IMR-90 (cell line): Measurements from ENCODE around the gene FIS1. TPM values are rescaled to one million over a fixed set of nuclear protein-coding genes. Genes with fewer than 3 reads are reported as not detected.

ENCODE experiments used
- ATAC-seq: fragments of 200-7000 bp; cut with Tn5 transposase; 2 replicates; pipeline ENCODE4 v1.9.1; 2020; ENCODE audit warnings: low read depth, mild to moderate bottlenecking, moderate library complexity
- BruUV-seq: library from RNA; stranded (reverse); fragments of 400-500 nt; replicated peaks from 2 replicates; lab custom pipeline; 2021; lab: Mats Ljungman, UMichigan
- CTCF ChIA-PET: fragments of 300-600 bp; formaldehyde crosslinking; extraction: SDS; loops from one replicate; lab custom pipeline; 2021; ENCODE audit warnings: antibody characterized with exemption; lab: Yijun Ruan, JAX
- POLR2A ChIA-PET: fragments of 300-600 bp; sonication (Branson Sonifier 250); formaldehyde crosslinking; loops from one replicate; lab custom pipeline; 2022; ENCODE audit warnings: antibody characterized with exemption; ENCODE audit not compliant: unreplicated experiment; lab: Charles Lee
- DNase-seq: peaks from one replicate; pipeline ENCODE4 v3.0.0; 2013
- H2AFZ ChIP-seq: replicated peaks from 2 replicates; pipeline ENCODE3; 2013; ENCODE audit warnings: low read length, mild to moderate bottlenecking; ENCODE audit not compliant: poor library complexity
- H2AK5ac ChIP-seq: 2 replicates; pipeline ENCODE4 v1.6.1; 2013; ENCODE audit warnings: low read depth, low read length, inconsistent platforms
- H2AK9ac ChIP-seq: replicated peaks from 2 replicates; pipeline ENCODE3; 2013; ENCODE audit warnings: mild to moderate bottlenecking, low read depth, low read length, moderate library complexity; ENCODE audit not compliant: poor library complexity
- H2BK120ac ChIP-seq: 2 replicates; pipeline ENCODE4 v1.6.1; 2013; ENCODE audit warnings: low read depth, low read length, inconsistent platforms
- H2BK15ac ChIP-seq: 3 replicates; pipeline ENCODE4 v1.6.1; 2013; ENCODE audit warnings: low read depth, low read length, inconsistent platforms
- H2BK20ac ChIP-seq: 2 replicates; pipeline ENCODE4 v1.6.1; 2013; ENCODE audit warnings: low read depth, mild to moderate bottlenecking, inconsistent platforms, low read length, moderate library complexity
- H2BK5ac ChIP-seq: 2 replicates; pipeline ENCODE4 v1.6.1; 2013; ENCODE audit warnings: mild to moderate bottlenecking, low read depth, low read length, inconsistent platforms; ENCODE audit not compliant: poor library complexity, severe bottlenecking
- H3K14ac ChIP-seq: replicated peaks from 2 replicates; pipeline ENCODE4 v1.6.1; 2013; ENCODE audit warnings: low read depth, low read length, inconsistent platforms
- H3K18ac ChIP-seq: 2 replicates; pipeline ENCODE4 v1.6.1; 2013; ENCODE audit warnings: low read depth, low read length, control low read depth
- H3K23ac ChIP-seq: 2 replicates; pipeline ENCODE4 v1.6.1; 2013; ENCODE audit warnings: low read depth, low read length, inconsistent platforms
- H3K27ac ChIP-seq: 2 replicates; pipeline ENCODE4 v1.5.1; 2013; ENCODE audit warnings: mild to moderate bottlenecking, control low read depth, low read length; ENCODE audit not compliant: insufficient read depth
- H3K27me3 ChIP-seq: 2 replicates; pipeline ENCODE4 v1.6.1; 2013; ENCODE audit warnings: low read length; ENCODE audit not compliant: control insufficient read depth, insufficient read depth
- H3K36me3 ChIP-seq: 2 replicates; pipeline ENCODE4 v1.6.1; 2013; ENCODE audit warnings: low read length, mixed read lengths; ENCODE audit not compliant: control insufficient read depth, insufficient read depth
- H3K4ac ChIP-seq: 2 replicates; pipeline ENCODE4 v1.6.1; 2013; ENCODE audit warnings: low read depth, low read length, inconsistent platforms
- H3K4me1 ChIP-seq: 2 replicates; pipeline ENCODE4 v1.6.1; 2013; ENCODE audit warnings: low read length, mixed read lengths; ENCODE audit not compliant: control insufficient read depth, insufficient read depth
- H3K4me2 ChIP-seq: 2 replicates; pipeline ENCODE4 v1.6.1; 2013; ENCODE audit warnings: low read depth, mild to moderate bottlenecking, control low read depth, low read length, moderate library complexity
- H3K4me3 ChIP-seq: 2 replicates; pipeline ENCODE4 v1.5.1; 2013; ENCODE audit warnings: low read depth, mild to moderate bottlenecking, control low read depth, low read length, moderate library complexity; ENCODE audit not compliant: insufficient read depth
- H3K56ac ChIP-seq: 2 replicates; pipeline ENCODE4 v1.6.1; 2013; ENCODE audit warnings: low read length, inconsistent platforms; ENCODE audit not compliant: insufficient read depth; ENCODE audit errors: extremely low read depth
- H3K79me1 ChIP-seq, 2 experiments: 2 replicates each; pipeline ENCODE4 v1.6.1; 2013; ENCODE audit warnings: low read length in 2 of 2, inconsistent platforms in 1 of 2, low read depth in 1 of 2
- H3K9ac ChIP-seq: 2 replicates; pipeline ENCODE4 v1.6.1; 2013; ENCODE audit warnings: low read depth, low read length, control low read depth
- H3K9me1 ChIP-seq: 2 replicates; pipeline ENCODE4 v1.6.1; 2013; ENCODE audit warnings: low read length, inconsistent platforms; ENCODE audit not compliant: insufficient read depth
- H3K9me3 ChIP-seq: 2 replicates; pipeline ENCODE4 v1.6.1; 2013; ENCODE audit warnings: low read length; ENCODE audit not compliant: control insufficient read depth, insufficient read depth
- H4K20me1 ChIP-seq: 2 replicates; pipeline ENCODE4 v1.6.1; 2013; ENCODE audit warnings: low read length, inconsistent platforms; ENCODE audit not compliant: insufficient read depth
- H4K5ac ChIP-seq: 2 replicates; pipeline ENCODE4 v1.6.1; 2013; ENCODE audit warnings: mild to moderate bottlenecking, low read depth, low read length, control low read depth
- H4K8ac ChIP-seq, 2 experiments: 2 replicates each; pipeline ENCODE4 v1.6.1; 2013; ENCODE audit warnings: low read depth in 2 of 2, low read length in 2 of 2, control low read depth in 1 of 2, inconsistent platforms in 1 of 2
- H4K91ac ChIP-seq: 2 replicates; pipeline ENCODE4 v1.6.1; 2013; ENCODE audit warnings: low read depth, low read length, inconsistent platforms; ENCODE audit not compliant: insufficient read depth
- CEBPB ChIP-seq: IDR thresholded peaks from 2 replicates; pipeline ENCODE4 v1.6.1; 2012; ENCODE audit warnings: low read depth, low read length, improper control_type of control experiment
- ELK1 ChIP-seq: fragments of 150-350 bp; IDR thresholded peaks from 2 replicates; pipeline ENCODE4 v1.6.1; 2016; ENCODE audit warnings: low read depth, mild to moderate bottlenecking, low read length, moderate library complexity, borderline replicate concordance
- MXI1 ChIP-seq: IDR thresholded peaks from 2 replicates; pipeline ENCODE4 v1.6.1; 2012; ENCODE audit warnings: low read depth, mild to moderate bottlenecking, low read length, moderate library complexity, borderline replicate concordance
- POLR2A ChIP-seq: IDR thresholded peaks from 2 replicates; pipeline ENCODE4 v1.6.1; 2012; ENCODE audit warnings: mild to moderate bottlenecking, low read depth, low read length
- RCOR1 ChIP-seq: IDR thresholded peaks from 2 replicates; pipeline ENCODE4 v1.6.1; 2012; ENCODE audit warnings: mild to moderate bottlenecking, low read length, improper control_type of control experiment; ENCODE audit not compliant: insufficient replicate concordance
- RFX5 ChIP-seq: IDR thresholded peaks from 2 replicates; pipeline ENCODE4 v1.8.0; 2012; ENCODE audit warnings: low read depth, mild to moderate bottlenecking, low read length, moderate library complexity
- SMC3 ChIP-seq: fragments of 150-350 bp; IDR thresholded peaks from 2 replicates; pipeline ENCODE4 v1.6.1; 2016; ENCODE audit warnings: low read depth, mild to moderate bottlenecking, antibody characterized with exemption, low read length, moderate library complexity
- USF2 ChIP-seq: fragments of 150-350 bp; IDR thresholded peaks from 2 replicates; pipeline ENCODE4 v1.6.1; 2017; ENCODE audit warnings: mild to moderate bottlenecking, antibody characterized with exemption, low read length, low read depth
- WGBS, 2 experiments: methylation state at CpG; one replicate each; pipeline versions ENCODE4 v1.1.5 to v1.1.7; 2013; ENCODE audit warnings: missing lambda C conversion rate in 2 of 2; ENCODE audit not compliant: insufficient read length in 1 of 2; ENCODE audit errors: extremely low coverage in 2 of 2; 5-methylcytosine and 5-hydroxymethylcytosine counted together
- dilution Hi-C: fragments of 300-500 bp; cut with HindIII; formaldehyde crosslinking; loops from one replicate; pipeline ENCODE4 v1.14.3; 2018; ENCODE audit warnings: low sequenced_read_pairs; ENCODE audit not compliant: unreplicated experiment
- in situ Hi-C: fragments of 300-500 bp; cut with MboI; formaldehyde crosslinking; loops from 3 replicates; pipeline ENCODE4 v1.14.3; 2019; ENCODE audit warnings: low sequenced_read_pairs, inconsistent platforms, mixed read lengths
- intact Hi-C: fragments of 100-400 bp; cut with micrococcal nuclease; formaldehyde crosslinking; loops from 2 replicates; pipeline ENCODE4 v1.10.0; 2022
- polyA plus RNA-seq, 3 experiments: library from polyadenylated mRNA; depleted of rRNA; stranded (reverse); fragments of >200 nt; gene quantifications; 2 replicates each; pipeline ENCODE4 v1.2.3, GENCODE V29; 2012; ENCODE audit warnings: low replicate concordance in 1 of 3
- total RNA-seq: library from RNA; depleted of rRNA; stranded (reverse); fragments of >200 nt; gene quantifications from 2 replicates; pipeline ENCODE4 v1.2.3, GENCODE V29; 2012

FIS1 gene
- total and polyA plus RNA-seq, 2 of the 4 experiments (the other 2 are of a cell fraction), result 293 to 489 TPM

- no peaks in the 10 kb centered on the region for H3K9me3 ChIP-seq
- H2AFZ ChIP-seq, result no peak overlapping the region
- no peak overlapping the region for H4K91ac ChIP-seq
- dilution Hi-C loops (no loop called here), in situ Hi-C loops (no loop called here), intact Hi-C loops (no loop called here)
- no peaks in the 10 kb centered on the region; the same call in 1 of the 2 replicates for H4K20me1 ChIP-seq
- POLR2A ChIA-PET, result no interaction called here
- ATAC-seq (no peak), DNase-seq (no peak)
- peaks cover 0 to 5% of the 10 kb centered on the region in 2 experiments; a peak in 3 of 4 replicates for H3K79me1 ChIP-seq
- H3K4me3 ChIP-seq, result no peak overlapping the region
- H2BK5ac ChIP-seq, result no peak overlapping the region
- H3K36me3 ChIP-seq, result peaks cover 56% of the 10 kb centered on the region
- no peaks in the 10 kb centered on the region for H3K4me1 ChIP-seq
- no peak overlapping the region for H3K4ac ChIP-seq
- no peak overlapping the region for H3K56ac ChIP-seq
- BruUV-seq, result no TSS peak
- no peak overlapping the region for H2AK5ac ChIP-seq
- no peak overlapping the region for H2BK20ac ChIP-seq
- H3K18ac ChIP-seq, result no peak overlapping the region
- 98% methylated on average over 11 of the region's 19 CpGs; no CpG with 5 or more reads in 1 of the 2 experiments for WGBS, 2 experiments
- no peak overlapping the region for H4K8ac ChIP-seq
- H3K27me3 ChIP-seq, result no peaks in the 10 kb centered on the region
- no peak overlapping the region for H3K14ac ChIP-seq
- no peak overlapping the region for H3K23ac ChIP-seq
- H2BK120ac ChIP-seq, result no peak overlapping the region
- no peaks in the 10 kb centered on the region for H3K9me1 ChIP-seq
- no peak overlapping the region for H4K5ac ChIP-seq
- H3K27ac ChIP-seq, result no peak overlapping the region
- no peak overlapping the region for H2AK9ac ChIP-seq
- H3K4me2 ChIP-seq, result no peak overlapping the region
- TF ChIP-seq MXI1, result no peak
- TF ChIP-seq RFX5, result no peak
- no peak for TF ChIP-seq SMC3
- no peak for TF ChIP-seq ELK1
- no peak for TF ChIP-seq POLR2A
- no peak for TF ChIP-seq RCOR1
- TF ChIP-seq CEBPB, result no peak
- no peak for TF ChIP-seq USF2
- no peak overlapping the region for H3K9ac ChIP-seq
- no peak overlapping the region for H2BK15ac ChIP-seq
- CTCF ChIA-PET, result no interaction called here
Measured at GRCh38 chr7:101210143-101210542, 34.7 kb downstream of the FIS1 start.
